Activated CD8-positive, alpha-beta memory T cell treated with anti-CD3 and anti-CD28 coated beads, Interleukin-2, amount 50 U/mL, for 48 hours (primary cell): Measurements from ENCODE around the gene TMEM175.
"Not testable (repeated sequence)": the region's sequence is repeated elsewhere in the genome, so short reads cannot be mapped to it uniquely, and the experiment has no call there.

Experiments used
- DNase-seq: peaks from one replicate; pipeline ENCODE4 v3.0.0-alpha.2; 2020

TMEM175 gene

DNA sequence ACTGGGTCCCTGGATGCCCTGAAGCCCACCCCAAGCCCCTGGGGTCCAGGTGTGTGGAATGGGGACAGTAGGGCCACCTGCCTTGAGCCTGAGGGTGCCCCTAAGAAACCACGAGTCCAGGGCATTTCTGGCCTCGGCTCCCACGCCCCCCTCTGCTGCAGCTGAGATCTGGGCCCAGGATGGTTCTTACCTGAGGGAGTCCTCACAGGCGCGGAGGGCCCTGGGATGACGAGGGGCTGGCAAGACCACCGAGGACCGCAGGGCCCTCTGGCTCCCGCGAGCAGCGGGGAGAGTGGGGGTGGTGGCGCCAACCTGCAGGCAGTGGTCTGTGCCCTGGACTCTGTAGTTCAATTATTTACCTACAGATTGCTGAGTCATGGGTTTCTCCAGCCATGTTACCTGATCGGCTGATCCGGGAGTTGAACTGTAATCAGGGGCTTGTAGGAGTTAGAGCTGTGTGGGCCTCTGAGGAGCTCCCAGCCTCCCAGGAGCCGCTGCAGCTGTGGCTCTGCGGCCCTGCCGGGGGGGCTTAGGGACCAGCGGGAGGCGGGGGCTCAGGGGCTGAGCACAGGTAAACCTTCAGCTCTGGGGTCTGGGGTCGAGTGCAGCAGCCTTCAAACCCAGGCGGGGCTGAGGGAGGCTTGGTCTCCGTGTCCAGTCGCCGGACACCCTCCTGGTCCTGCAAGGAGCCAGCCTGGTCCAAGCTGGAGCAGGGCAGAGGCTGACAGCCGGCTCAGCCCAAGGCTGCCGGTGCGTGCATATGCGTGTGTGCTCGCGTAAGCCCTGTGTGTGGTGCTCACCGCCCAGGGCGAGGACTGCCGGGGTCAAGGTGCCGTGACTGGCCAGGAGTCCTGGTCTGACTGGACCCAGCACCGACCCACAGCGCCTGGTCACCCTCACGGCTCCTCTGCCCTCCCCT, 61.1 kb downstream of the TMEM175 start, which contains the start of gene SLC26A1:
SLC26A1 (minus strand) TSS at position 294 of the 919 bp plus-strand sequence. CDS start 1,701 bp downstream, outside the sequence.
- no peak for DNase-seq

DNA sequence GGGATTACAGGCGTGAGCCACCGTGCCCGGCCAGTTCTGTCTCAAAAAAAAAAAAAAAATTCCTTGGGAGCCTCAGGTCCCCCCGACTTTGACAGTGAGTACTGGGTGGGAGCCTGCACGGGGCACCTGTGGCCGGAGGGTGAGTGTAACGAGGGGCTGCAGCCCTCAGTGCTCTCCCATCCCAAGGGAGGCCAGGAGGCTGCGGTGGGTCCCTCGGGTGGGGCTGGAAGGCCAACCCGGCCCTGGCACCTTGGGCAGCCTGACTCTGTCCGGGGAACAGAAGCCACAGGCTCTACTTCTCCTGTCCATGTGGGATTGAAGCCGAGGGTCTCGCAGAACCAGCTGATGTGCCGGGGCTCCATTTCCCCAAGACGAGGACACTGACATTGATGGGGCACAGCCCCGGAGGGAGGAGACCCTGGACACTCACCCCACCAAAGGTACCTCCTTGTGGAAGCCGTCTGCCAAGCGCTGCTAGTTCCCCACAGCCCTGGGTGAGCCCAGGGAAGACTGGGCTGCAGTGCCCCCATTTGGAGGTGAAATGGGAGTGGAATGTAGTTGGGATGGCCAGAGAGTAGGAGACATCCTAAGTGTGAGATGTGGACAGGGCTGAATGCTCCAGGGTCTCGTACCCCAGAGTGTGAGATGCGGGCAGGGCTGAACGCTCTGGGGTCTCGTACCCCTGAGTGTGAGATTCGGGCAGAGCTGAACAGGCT, 63.2 kb downstream of the TMEM175 start:
- DNase-seq: no peak

DNA sequence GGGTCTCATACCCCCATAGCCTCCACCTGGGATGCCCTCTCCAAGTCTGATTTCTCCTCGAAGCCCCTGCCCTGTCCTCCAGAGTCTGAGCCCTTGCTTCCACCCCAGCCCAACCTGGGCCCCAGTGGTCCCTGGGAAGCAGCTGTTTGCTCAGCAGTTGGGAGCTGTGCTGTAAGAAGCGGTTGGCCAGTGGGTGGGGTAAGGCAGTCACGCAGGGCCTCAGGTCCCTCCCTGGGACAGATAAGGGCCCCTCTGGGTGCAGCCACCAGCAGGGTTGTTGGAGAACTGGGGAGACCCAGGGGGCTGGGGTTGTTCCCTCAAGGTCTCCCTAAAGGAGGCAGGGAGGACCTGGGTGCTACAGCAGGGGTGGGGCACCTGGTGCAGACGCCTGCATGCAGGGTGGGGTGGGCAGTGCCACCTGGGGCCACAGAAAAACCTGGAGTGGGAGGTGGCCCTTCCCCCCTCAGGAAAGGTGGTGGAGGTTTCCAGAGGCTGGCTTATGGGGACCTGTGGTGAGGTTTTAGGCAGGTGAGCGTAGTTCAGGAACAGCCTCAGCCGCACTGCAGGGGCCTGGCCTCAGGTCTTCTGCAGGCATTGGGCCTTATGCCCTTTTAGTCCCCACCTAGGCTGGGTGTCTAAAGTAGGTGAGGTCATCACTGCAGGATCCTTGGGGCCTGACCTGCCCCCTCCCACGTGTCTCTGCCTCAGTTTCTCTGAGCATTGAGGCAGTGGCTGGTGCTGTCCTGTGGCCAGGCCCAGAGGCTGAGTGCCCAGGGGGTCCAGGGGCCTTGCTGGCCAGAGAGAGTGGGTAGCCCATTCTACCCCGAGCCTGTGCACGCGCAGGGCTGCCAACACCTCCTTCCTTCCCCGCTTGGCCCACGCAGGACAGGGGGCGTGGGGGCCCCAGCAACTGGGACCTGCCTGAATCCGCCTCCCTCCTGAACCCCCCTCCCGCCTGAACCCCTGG, 64.1 kb downstream of the TMEM175 start:
- DNase-seq: no peak

DNA sequence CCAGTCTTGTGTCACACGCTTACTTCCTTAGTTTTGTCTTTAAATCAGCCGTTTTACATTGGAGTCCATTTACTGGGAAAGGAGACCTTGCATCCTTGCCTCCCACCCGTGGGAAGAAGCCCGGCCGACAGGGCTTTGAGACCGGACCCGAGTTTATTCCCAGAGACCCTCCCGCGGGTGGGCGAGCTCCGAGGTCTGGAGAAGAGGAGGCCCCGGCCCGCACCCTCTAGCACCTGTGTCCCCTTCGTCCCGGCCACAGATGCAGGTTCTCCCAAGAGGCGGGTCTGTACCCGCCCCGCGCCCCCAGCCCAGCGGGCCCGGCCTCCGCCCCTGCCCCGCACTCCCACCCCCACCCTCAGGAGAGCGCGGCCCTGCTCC, 64.7 kb downstream of the TMEM175 start:
- no peak for DNase-seq

DNA sequence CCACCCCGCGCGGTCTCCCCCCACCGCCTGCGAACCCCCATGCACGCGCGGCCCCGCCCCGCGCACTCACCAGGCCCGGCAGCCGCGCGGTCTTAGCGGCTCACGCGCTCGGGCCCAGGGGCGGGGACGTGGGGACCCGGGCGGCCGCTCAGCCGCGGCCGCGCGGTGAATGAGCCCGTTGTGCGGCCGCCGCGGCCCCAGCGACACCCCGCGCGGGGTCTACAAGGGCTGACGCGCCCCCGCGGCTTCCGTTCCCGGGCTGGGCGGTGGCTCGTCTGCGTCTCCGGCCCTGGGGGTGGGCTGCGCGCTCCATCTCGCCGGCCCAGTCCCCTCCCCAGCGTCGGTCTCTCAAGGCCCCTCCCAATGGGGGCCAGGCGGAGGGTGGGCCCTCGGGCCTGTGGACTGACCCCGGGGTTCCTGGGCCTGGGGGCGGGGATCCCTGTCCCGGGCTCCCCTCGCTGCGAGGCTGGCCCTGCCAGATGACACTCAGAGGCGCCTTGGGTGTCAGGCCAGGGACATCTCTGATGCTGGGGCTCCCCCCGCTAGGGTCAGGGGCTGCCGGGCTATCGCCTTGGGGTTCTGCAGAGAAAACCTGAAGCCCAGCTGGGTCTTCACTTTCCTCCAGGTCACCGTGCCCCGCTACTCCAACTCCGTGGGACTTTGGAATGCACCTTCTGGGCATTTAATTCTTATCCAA, 65.3 kb downstream of the TMEM175 start:
- DNase-seq: no peak

DNA sequence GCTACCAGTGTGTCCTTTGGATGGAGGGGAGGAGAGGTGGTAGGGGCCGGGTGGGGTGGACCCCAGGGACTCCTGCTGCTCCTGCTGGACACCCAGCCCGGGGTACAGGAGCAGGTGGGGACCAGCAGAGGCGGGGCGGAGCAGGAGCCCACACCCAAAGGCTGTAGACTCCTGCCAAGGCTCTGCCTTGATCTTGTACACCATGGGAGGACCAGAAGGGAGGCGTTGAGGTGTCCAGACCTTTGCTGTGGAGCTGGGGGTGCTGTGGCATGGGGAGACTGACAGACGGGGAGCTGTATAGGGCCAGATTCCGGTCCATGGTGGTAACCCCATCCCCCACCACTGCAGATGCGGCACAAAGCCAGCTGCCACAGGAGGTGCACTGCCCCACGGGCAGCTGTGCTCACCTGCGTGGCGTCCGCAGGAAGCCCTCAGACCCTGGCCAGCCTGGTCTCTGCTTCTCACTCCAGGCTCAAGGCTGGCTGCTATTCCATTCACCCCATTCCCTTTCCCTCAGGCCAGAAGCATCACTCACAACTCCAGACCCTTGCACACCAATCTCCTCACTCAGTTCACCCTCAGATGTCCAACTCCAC, 65.9 kb downstream of the TMEM175 start:
- DNase-seq: no peak

DNA sequence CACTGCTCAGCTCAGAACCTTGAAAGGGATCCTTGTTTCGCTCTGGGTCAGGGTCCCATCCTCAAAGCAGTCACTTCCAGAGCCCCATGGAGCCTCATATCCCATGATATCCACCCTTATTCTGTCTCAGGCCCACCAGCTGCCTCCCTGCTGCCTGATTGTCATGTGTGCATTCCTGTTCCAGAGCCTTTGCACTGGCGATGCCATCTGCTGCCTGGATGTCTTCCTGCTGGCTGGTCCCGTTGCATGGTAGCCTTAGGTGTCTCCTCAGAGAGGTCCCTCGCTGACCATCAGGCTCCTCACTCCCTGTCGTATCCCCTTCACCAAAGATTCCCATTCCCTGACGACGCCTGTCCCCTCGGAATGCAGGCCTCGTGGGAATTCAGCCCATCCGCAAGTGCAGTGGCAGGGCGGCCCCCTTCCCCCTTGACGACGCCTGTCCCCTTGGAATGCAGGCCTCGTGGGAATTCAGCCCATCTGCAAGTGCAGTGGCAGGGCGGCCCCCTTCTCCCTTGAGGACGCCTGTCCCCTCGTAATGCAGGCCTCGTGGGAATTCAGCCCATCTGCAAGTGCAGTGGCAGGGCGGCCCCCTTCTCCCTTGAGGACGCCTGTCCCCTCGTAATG, 67.1 kb downstream of the TMEM175 start:
- DNase-seq: not testable (repeated sequence)

DNA sequence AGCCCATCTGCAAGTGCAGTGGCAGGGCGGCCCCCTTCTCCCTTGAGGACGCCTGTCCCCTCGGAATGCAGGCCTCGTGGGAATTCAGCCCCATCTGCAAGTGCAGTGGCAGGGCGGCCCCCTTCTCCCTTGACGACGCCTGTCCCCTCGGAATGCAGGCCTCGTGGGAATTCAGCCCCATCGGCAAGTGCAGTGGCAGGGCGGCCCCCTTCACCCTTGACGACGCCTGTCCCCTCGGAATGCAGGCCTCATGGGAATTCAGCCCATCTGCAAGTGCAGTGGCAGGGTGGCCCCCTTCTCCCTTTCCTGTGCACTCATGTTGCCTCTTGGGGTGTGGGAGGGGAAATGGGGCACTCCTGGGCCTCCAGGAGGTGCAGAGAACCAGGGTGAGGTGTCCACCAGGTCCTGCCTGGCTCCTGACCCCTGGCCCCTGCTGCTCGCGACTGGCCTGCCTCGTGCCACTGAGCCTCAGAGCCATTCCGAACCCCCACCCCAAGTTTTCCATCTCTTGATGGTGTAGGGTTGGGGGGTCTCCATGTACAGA, 67.7 kb downstream of the TMEM175 start:
- DNase-seq: no peak

DNA sequence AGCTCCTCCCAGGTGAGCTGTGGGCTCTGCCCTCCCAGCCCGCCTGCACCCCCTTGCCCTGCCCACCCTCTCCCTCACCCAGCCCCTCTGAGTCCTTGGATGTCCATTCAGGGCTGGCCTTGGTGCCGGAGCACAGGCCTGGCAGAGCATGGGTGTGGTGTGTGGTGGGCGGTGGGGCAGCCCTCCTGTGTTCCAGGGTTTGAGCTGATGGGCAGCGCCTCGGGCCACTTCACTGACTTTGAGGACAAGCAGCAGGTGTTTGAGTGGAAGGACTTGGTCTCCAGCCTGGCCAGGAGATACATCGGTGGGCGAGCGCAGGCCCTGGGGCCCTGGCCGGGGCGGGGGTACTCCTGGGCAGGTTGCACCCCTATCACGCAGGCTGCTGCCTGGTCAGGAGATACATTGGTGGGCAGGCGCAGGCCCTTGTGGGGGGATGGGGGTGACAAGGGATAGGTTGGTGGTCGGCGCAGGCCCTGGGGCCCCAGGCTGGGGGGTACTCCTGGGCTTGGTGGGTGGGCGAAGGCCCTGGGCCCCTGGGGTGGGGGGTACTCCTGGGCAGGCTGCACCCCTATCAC, 68.5 kb downstream of the TMEM175 start:
- no peak for DNase-seq

DNA sequence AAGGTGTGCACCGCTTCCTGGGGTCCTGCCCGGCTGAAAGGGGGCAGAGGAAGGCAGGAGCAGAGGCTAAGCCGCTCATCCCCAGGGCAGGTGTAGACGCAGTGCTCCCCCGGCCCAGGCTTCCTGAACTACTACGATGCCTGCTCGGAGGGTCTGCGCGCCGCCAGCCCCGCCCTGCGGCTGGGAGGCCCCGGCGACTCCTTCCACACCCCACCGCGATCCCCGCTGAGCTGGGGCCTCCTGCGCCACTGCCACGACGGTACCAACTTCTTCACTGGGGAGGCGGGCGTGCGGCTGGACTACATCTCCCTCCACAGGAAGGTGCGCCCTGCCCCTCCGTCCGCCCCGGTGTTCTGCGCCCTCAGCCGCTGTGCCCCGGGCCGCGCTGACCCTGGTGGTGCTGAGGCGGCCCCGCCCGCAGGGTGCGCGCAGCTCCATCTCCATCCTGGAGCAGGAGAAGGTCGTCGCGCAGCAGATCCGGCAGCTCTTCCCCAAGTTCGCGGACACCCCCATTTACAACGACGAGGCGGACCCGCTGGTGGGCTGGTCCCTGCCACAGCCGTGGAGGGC, 69.4 kb downstream of the TMEM175 start:
- no peak for DNase-seq

DNA sequence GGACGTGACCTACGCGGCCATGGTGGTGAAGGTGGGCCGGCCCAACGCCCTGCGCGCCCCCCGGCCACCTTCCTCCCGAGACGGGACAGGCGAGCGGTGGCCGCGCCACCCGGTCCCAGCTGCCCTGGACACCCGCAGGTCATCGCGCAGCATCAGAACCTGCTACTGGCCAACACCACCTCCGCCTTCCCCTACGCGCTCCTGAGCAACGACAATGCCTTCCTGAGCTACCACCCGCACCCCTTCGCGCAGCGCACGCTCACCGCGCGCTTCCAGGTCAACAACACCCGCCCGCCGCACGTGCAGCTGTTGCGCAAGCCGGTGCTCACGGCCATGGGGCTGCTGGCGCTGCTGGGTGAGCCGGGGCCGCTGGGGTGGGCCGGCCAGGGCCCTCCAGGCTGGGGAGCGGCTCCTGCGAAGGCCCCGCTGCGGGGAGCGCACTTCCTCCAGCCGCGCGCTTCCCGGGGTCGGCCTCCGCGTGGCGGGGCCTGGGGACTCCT, 69.9 kb downstream of the TMEM175 start:
- DNase-seq: no peak

DNA sequence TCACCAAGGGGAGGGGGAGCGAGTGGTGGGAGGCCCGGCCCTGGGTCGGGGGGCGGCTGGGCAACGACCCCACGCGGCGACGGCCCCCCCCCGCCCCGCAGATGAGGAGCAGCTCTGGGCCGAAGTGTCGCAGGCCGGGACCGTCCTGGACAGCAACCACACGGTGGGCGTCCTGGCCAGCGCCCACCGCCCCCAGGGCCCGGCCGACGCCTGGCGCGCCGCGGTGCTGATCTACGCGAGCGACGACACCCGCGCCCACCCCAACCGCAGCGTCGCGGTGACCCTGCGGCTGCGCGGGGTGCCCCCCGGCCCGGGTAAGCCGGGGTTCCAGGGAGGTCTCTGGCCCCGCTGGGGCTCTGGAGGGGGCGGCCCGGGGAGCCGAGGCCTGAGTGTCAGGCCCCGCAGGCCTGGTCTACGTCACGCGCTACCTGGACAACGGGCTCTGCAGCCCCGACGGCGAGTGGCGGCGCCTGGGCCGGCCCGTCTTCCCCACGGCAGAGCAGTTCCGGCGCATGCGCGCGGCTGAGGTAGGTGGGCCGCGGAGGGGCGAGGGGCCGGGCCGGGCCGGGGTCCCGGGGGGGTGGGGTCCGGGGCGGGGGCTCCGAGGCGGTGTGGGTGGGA, 70.5 kb downstream of the TMEM175 start:
- no peak for DNase-seq

DNA sequence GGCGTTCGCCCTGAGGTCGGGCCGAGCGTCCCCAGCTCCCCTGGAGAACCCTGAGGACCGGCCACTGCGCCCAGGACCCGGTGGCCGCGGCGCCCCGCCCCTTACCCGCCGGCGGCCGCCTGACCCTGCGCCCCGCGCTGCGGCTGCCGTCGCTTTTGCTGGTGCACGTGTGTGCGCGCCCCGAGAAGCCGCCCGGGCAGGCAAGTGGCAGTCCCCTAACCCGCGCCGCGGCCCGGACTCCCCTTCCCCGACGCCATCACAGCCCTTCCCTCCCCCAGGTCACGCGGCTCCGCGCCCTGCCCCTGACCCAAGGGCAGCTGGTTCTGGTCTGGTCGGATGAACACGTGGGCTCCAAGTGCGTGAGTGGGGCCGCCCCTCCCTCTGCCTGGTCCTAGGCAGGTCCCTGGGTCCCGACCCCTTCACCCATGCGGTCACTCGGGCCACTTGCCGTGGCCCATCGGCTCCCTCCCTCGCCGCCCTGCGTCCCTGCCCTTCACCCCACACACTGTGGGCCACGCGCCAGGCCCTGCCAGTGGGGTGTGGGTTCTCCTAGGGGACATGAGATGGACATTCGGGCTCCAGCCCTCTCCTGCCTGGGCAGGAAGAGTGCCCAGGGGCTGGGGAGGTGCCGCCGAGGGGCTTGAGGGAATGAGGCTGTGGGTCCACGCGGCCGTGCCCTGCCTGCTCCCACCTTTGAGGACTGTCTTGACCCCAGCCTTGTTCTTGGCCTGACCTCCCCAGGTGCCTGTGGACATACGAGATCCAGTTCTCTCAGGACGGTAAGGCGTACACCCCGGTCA, 71.2 kb downstream of the TMEM175 start:
- DNase-seq: no peak

DNA sequence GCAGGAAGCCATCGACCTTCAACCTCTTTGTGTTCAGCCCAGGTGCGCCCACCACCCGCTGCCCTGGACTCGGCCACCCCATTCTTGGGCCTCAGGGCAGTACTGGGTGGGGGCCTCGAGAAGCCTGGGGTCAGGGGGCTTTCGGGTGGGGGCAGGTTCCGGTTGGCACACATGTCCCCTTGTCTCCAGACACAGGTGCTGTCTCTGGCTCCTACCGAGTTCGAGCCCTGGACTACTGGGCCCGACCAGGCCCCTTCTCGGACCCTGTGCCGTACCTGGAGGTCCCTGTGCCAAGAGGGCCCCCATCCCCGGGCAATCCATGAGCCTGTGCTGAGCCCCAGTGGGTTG, 71.8 kb downstream of the TMEM175 start:
- no peak for DNase-seq

DNA sequence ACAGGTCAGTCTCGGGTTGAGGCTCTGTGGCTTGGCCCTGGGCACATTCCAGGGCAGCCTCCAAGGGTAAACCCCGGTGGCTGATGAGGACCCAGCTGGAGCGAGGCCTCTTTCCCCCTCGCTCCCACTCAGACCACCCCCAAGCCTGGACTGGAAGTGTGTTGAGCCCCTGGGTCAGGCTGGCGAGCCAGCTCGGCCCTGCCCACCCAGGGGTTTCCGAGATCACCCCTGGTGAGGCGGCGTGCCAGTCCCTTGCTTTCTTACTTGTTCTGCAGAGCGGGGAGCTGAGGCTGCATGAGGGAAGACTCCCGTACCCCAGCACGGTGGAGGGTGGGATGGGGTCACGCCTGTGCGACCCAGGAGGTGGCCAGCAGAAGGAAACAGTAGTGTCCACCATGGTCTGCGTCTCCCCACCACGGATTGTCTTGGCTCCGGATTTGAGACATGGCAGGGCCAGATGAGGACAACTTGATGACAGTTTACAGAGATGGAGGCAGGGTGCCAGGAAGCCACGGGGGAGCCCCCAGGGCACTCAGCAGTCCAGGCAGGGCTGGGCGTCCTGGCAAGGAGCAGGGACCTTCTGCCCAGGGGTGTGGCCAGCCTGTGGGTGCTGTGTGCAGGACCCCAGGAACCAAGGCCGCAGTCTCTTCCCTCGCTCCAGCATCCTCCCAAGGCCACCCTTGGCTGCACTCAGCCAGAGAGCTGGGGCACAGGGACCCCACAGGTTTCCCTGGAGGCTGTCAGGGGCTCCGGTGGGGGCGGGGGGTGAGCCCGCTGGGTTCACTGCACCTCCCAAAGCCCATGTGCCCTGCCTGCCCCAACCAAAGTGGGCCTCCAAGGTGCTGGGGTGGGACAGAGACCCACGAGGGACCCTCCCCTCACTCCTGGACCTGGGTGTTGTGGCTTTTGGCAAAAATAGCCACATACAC, 72.6 kb downstream of the TMEM175 start:
- no peak for DNase-seq

DNA sequence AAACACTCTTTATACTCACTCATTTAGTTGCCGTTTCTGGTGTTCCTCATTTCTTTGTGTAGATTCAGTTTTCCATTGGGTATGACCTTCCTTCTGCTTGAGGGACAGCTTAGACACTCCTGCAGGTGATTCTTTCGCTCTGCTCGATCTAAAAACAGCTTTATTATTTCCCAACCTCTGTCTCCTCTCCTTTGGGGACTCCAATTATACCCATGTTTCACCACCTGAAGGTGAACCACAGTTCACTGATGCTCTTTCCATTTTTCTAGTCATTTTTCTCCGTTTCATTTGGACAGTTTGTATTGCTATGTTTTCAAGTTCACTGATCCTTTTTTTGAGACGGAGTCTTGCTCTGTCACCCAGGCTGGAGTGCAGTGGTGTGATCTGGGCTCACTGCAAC, 74.6 kb downstream of the TMEM175 start:
- DNase-seq: no peak
